NCI-H526 treated with DMSO at 0.1 percent for 48 hours (cell line): ENCODE data around the gene ANKS3.
"Not testable (repeated sequence)": the region's sequence is repeated elsewhere in the genome, so short reads cannot be mapped to it uniquely, and the experiment has no call there.

Experiments
- DNase-seq: peaks from one replicate; lab custom pipeline; 2025; lab: John Stamatoyannopoulos, UW

The ANKS3 gene

DNA sequence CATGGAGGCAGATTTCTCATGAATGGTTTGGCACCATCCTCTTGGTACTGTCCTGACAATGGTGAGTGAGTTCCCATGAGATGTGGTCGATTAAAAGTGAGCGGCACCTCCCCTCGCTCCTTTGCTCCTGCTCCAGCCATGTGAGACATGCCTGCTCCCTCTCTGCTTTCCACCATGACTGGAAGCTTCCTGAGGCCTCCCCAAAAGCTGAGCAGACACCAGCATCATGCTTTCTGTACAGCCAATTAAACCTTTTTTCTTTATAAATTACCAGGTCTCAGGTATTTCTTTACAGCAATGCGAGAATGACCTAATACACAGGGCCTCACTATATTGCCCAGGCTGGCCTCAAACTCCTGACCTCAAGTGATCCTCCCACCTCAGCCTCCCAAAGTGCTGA is 20.8 kb upstream of the ANKS3 start:
- DNase-seq, result no peak

DNA sequence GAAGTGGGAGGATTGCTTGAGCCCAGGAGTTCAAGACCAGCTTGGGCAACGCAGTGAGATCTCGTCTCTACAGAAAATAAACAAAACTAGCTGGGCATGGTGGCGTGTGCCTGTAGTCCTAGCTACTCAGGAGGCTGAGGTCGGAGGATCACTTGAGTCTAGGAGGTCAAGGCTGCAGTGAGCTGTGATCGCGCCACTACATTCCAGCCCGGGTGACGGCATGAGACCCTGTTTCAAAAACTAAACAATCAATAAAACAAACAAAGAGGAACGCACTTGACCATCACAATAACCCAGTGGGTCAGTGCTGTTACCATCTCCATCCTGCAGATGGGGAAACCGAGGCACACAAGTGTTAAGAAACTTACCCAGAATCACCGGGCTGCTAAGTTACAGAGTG is 19.2 kb upstream of the ANKS3 start:
- no peak for DNase-seq

DNA sequence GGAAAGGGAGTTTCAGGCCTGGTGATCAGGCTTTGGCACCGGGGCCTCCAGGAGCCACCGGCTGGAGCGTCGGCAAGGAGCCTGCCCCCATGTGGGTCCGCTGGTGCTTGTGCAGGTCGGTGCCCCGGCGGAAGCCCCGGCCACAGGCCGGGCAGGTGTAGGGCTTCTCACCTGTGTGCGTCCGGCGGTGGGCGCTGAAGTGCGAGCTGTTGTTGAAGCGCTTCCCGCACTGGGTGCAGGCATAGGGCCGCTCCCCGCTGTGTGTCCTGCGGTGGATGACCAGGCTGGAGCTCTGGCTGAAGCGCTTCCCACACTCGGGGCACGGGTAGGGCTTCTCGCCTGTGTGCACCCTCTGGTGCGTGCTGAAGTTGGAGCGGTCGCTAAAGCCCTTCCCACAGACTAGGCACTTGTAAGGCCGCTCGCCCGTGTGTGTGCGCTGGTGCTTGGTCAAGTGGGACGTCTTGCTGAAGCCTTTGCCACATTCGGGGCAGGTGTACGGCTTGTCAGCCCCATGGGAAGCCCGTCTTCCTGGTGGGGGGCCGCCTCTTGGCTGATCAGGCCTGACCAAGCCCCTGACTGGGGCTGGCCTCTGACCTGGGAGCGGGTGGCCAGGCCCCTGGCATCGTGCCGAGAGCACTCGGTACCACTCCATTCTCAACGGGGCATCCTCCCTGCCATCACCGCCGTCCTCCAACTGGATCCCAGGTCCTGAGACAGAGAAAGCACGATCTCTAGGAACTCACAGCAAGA is 18.5 kb upstream of the ANKS3 start:
- DNase-seq, result no peak

DNA sequence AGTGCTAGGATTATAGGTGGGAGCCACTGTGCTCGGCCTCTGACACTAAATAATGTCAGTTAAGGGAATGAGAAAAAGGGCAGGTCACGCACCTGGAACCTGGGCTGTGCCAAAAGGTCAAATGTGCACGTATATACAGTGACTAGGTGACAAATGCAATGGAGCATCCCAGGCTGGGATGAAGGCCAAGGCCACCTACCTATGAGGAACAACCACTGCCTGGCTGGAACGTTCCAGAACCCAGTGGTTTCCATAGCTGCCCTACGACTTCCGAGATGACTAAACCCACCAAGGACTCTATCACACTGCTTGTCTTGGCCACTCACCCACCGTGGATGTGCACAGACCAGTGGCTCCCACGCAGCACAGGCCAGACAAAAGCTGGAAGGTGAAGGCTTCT is 16.8 kb upstream of the ANKS3 start:
- no peak for DNase-seq

DNA sequence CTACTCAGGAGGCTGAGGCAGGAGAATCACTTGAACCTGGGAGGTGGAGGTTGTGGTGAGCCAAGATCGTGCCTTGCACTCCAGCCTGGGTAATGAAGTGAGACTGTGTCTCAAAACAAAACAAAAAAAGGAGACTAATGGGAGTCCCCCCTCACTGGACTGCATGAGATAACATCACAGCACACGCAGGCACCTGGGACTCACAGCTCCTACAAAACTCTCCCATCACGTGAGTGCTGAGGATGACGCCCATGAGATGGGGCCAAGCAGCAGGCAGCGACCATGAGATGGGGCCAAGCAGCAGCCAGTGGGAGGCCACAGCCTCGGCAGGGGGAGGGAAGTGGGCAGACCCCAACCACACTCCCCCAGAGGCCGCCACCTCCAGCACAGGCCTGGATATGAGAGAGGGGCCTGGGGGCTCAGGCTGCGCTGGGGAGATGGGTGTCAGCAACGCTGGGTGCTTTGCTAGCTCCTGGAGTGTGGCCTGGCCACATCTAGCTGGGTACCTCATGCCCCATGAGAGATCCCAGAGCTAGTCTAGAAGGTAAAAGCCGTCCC is 15.7 kb upstream of the ANKS3 start:
- DNase-seq, result no peak

DNA sequence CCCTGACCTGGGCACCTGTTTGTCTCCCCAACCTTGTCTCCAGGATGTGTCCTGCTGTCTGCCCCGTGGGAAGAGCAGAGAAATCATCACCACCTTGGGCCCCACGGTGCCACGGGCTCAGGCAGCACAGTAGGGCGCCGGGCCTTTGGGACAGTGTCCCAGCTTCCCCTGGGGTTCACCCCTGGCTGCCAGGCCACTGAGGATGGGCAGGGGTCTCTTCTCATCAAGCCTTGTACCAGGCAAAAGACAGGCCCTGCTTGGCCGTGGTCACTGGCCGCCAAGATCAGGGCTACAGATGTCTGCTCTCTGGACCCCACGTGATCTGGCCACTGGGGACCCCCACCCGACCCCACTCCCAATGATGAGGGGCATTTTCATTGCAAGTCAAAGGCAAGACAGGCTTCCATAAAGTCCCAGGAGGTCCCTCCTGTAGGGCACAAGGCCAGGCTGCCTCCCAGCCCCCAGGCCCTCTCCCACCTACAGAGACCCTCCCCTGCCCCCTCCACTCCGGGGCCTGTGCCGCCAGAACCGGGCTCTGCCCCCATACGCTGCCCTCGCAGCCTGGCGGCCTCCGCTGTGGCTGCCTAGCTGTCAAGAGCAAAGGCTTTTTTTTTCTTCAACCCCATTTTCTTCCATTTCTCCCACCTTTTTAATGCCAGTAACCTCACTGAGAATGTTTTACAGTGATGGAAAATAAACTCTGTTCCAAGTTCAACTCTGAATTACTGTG is 14.8 kb upstream of the ANKS3 start:
- DNase-seq, result no peak

DNA sequence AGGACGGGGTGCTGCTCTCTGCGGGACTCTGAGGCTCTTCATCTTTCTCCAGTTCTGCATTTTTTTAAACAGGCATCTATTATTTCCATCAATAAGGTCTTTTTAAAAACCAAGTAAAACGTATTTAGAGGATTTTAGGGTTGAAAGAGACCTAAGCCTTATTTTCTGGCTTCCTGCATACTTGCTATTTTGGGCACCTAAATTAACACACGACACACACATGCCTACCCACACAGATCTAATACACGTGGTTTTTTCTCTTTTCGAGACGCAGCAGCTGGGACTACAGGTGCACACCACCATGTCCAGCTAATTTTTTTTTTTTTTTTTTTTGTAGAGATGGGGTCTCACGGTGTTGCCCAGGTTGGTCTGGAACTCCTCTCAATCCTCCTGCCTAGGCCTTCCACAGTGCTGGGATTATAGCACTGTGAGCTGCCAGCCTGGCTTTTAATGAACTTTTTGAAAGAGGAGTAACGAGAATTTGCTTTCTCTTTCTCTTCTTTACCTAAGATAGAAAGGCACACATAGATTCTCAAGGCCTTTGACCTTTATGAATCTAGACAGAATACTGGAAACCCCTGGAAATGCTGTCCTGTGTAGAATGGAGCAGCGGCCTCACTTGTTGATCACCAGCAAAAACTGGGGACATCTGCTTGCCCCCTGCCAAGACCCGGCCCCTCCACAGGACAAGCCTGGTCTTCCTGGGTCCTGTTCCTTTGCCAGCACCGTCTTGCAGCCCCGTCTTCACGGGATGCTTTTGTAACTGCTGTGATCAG is 14.0 kb upstream of the ANKS3 start:
- no peak for DNase-seq

DNA sequence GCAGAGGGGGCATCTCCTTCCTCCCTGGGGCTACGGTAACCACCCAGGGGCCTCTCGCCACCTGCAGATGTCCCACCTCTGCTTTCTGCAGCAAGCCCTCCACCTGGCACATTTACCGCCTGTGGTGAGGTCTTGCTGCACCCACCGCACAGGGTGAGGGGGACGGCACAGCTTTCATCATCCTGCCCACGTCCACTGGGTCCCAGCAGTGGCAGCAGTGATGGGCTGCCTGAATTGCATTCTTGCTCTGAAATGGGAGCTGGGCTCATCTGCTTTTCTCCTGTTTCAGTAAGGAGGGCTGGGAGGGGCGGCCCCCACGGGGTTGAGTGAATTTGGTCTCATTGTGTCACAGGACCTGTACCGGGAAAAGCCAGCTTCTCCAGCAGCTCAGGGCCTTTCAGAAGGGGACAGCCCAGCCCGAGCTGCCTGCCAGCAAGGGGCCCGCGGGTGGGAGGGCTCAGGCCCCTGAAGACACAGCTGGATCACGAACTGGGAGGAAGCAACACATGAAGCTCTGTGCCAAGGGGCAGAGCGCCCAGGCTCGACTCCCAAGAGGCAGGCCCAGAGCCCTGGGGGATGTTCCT is 13.0 kb upstream of the ANKS3 start:
- no peak for DNase-seq

DNA sequence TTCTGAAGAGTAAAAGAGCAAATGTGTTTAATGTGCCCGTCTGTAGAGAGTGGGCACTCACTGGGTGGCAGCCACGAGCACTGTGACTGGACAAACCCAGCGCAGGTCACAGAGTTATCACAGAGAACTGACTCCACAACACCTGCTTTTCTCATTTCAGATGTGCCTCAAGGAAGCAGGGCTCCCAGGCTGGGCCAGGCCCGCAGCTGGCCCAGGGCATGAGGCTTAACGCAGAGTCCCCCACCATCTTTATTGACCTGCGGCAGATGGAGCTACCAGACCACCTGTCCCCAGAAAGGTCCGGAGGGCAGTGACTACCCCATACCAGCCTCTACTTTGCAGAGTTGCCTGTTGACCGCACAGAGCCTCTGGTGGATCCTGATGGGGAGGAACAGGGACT is 12.1 kb upstream of the ANKS3 start:
- no peak for DNase-seq

DNA sequence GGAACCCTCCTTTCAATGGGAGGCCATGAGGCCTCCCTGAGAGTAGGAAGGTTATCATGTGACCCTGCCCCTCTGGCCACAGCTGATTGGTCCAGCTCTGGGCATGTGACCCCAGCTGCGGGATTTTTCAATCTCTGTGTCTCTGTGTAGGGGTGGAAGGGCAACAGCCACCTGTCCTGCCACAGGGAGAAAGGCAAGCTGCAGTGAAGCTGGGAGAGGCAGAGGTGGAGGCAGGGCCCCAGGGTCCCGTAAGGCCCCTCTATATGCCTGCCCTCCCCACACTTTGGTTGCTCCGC is 11.2 kb upstream of the ANKS3 start:
- DNase-seq, result no peak

DNA sequence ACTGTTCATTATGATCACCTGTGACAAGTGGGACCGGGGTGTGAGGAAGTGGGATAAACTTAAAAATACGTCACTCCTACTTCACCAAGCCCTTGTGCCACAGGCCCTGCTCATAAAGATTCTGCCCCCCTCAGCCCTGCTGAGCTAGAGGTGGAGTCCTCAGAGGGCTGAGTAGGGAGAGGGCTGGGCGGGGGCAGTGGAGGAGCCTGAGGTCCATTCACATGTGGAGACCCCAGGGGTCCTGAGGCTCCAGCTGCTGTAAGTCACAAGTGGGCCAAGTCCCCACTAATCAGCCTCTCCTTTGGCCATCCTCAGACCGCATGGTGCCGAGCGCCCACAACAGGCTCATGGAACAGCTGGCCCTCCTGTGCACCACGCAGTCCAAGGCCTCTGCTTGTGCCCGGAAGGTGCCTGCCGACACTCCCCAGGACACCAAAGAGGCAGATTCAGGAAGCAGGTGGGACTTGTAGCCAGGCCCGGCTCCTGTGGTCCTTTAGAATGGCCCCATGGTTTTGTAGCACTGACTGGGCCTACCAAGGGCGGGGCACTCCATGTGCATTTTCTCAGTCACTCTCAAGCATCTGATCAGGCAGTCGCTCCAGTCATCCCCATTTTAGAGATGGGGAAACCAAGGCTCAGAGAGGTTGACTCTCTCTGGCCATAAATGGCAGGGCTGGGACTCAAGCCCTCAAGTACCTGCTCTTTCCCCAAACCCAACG is 10.6 kb upstream of the ANKS3 start:
- no peak for DNase-seq

DNA sequence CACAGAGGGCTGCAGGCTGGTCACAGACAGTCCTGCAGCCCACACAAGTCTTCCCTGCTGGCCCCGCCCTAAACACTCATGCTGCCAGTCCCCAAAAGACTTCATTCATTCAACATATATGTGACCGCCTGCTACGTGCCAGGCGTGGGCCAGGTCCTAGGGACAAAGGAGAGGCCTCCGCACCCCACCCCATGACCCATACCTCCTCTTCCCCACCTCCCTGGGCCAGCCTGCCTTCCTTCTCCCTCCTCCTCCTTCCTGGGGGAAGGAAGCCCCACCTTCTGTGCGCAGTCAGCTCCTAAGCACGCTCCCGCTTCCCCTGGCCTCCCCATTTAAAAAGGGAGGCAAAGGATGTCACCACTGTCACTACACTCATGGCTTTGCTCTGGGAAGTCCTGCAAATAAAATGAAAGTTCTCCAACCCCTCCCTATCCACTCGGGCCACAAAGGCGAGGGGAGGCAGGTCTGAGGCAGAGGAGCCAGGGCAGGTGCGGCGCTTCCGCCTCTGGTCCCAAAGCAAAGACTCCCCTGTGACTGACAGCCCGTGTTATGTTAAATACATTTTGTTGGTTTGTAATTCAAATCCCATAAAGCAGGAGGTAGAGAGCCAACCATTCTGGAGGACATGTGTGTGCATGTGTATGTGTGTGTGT is 9.3 kb upstream of the ANKS3 start:
- DNase-seq, result no peak

DNA sequence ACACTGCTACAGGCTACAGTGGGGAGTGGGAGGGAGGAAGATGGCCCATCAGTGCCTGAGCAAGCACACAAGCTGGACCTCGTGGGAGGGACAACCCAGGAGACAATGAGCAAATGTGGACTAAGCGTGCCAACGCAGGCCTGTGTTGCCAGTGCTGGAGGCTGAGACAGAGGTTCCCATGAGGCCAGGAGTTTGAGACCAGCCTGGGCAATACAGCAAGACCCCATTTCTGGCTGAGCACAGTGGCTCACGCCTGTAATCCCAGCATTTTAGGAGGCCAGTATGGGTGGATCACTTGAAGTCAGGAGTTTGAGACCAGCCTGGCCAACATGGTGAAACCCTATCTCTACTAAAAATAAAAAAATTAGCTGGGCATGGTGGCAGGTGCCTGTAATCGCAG is 4.3 kb upstream of the ANKS3 start:
- DNase-seq, result not testable (repeated sequence)

DNA sequence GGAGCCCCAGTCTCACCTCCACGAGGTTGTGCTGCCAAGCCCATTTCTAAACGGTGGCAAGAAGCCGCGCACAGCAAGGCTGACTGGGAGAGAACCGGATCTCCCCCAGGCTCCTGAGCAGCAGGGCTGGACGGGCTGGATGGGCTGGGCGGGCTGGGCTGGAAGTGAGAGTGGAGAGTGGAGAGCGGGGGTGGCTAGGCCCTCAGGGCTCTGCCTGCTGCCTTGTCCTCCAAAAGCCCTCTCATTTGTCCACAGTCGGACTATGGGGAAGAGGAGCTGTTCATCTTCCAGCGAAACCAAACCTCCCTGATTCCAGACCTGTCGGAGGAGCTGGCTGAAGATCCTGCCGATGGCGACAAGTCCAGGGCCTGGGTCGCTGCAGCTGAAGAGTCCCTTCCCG is 3.5 kb upstream of the ANKS3 start:
- DNase-seq, result no peak

DNA sequence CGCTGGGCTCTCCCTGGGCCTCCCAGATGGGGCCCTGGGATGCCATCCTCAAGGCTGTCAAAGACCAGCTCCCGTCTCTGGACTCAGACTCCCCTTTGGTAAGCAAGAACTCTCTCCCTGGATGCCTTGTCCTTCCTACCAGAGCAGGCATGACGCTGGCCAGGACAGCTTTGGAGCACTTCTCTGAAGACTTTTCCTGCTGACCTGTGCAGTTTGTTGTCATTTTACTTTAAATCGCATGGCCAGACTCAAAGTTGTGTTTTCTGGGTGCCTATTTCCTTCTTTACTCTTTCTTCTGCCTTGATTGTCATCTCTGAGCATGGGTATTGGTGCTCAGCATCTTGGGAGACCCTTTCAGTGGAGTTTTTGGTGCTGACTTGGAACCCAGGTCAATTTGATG is 2.5 kb upstream of the ANKS3 start:
- DNase-seq, result no peak

DNA sequence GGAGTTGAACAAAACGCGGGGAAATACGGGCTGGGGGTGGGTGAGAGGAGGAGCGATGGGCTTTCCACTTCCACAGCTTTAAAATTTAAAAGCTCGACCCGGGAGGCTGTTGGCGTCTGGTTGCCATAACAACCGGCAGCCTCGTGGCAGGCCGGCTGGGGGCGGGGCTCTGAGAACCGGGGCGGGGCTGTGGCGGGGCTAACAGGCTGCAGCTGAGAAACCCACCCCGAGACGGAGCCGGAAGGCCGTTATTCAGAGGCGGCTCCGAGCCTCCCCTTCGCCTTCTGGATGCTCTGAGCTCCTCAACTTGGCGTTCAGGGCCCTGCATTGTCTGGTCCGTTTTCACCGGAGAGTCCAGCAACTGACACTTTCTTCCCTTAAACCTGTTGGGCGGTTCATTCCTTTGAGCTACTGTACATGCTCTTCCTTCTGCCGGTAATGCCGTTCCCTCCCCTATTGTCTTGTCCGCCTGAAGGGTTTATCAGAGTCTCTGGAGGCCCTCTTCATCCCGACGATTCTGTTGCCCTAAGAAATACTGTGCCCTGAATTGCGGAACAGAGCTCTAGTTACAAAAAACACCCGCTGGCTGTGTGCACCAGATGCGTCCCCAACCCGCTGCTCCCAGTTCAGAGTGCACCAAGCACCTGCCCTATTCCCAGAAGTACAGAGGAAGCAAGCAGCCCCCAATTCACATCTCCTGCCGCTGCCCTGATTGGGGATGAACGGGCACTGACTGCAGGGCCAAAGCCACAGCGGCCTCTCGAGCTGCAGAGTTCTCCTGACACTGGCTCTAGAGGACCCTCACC is 862 bp upstream of the ANKS3 start:
- peak; percentile 14 for DNase-seq

DNA sequence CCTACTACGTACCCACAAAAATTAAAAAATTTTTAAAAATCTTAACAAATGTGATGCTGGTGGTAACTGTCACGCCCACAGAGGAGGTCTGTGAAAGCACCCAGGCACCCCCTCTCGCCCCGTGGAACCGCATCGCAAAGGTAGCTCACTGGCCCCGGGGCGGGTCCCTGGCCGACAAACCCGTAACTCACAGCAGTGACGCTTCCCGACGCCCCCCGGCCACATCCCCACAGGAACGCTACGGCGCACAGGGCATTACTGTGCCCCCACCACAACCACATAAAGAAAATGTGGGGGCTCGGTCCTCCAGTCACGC is 366 bp downstream of the ANKS3 start:
- DNase-seq, result no peak

DNA sequence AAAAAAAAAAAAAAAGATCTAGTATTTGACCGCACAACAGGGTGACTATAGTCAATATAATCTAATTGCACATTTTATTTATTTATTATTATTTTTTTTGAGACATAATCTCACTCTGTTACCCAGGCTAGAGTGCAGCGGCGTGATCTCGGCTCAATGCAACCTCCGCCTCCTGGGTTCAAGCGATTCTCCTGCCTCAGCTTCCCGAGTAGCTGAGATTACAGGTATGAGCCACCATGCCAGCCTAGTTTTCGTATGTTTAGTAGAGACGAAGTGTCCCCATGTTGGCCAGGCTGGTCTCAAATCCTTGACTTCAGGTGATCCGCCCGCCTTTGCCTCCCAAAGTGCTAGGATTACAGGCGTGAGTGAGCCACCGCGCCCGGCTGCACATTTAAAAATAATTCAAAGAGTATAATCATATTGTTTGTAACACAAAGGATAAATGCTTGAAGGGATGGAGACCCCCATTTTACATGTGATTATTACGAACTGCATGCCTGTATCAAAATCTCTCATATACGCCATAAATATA is 794 bp downstream of the ANKS3 start:
- no peak for DNase-seq

DNA sequence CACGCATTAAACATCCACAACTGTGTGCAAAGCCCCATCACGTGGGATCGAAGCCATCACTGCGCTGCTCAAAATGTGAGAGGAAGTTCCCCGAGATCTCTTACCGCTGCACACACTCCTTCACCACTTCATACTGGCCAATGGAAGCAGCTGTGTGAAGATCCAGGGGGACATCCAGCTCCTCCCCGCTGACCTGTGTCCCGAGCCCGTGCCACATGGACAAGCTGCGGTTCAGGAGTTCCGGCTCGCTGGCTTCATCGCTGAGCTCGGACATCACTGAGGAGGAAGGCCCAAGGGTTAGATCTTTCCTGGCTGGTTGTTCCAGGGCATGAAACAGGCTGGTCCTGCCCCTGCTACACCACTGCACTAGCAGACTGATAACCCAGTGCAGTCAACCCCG is 4.2 kb downstream of the ANKS3 start:
- DNase-seq, result no peak

DNA sequence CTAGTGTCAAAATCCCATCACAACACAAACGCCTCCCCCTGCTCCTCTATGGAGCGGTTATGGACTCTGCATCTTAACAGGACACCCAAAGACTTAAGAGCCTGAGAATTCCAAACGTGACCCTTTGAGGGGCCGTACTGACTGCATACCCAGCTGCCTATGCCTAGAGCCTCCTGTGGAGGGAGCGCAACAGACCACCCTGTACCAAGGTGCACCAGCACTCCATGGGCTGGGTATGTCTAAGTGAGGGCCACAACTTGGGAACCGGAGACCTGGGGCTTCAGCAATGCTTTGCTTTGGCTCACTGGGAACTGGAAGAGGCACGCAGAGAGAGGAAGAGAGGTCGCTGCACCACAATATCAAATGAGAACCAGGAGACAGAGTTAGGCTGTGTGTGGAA is 5.4 kb downstream of the ANKS3 start:
- no peak for DNase-seq
